Neutrophil (primary cell): ENCODE results near the gene IFI27L1.

Experiments
- H3K27ac ChIP-seq: fragments of 200-600 bp; sonication (generic); 2 replicates; pipeline ENCODE4 v1.5.1; 2016; ENCODE audit warnings: mild to moderate bottlenecking, moderate library complexity
- H3K27me3 ChIP-seq: fragments of 200-600 bp; sonication (generic); 2 replicates; pipeline ENCODE4 v1.6.0; 2016; ENCODE audit warnings: mild to moderate bottlenecking
- H3K36me3 ChIP-seq: fragments of 200-600 bp; sonication (generic); 2 replicates; pipeline ENCODE4 v1.5.1; 2017
- H3K4me1 ChIP-seq, 2 experiments: fragments of 200-600 bp in 1 of 2; sonication (generic) in 1 of 2; 1 replicate in 1 of 2; 2 replicates in 1 of 2; pipeline versions ENCODE4 v1.5.1 to v1.6.1; 2013 to 2016; ENCODE audit warnings: low read depth in 1 of 2, low read length in 1 of 2, mild to moderate bottlenecking in 1 of 2, moderate library complexity in 1 of 2; ENCODE audit not compliant: control insufficient read depth in 1 of 2, insufficient read depth in 1 of 2
- H3K4me3 ChIP-seq, 2 experiments: fragments of 200-600 bp in 1 of 2; sonication (generic) in 1 of 2; 1 replicate in 1 of 2; 2 replicates in 1 of 2; pipeline ENCODE4 v1.5.1; 2013 to 2016; ENCODE audit warnings: low read depth in 1 of 2, low read length in 1 of 2, mild to moderate bottlenecking in 1 of 2, moderate library complexity in 1 of 2
- H3K9me3 ChIP-seq: fragments of 200-600 bp; sonication (generic); 2 replicates; pipeline ENCODE4 v1.5.1; 2016
- TF ChIP-seq, protein P1 (sequence below): fragments of 200-600 bp; sonication (generic); IDR thresholded peaks from 2 replicates; pipeline ENCODE4 v1.5.1; 2016; ENCODE audit warnings: antibody characterized with exemption

Gene IFI27L1

DNA sequence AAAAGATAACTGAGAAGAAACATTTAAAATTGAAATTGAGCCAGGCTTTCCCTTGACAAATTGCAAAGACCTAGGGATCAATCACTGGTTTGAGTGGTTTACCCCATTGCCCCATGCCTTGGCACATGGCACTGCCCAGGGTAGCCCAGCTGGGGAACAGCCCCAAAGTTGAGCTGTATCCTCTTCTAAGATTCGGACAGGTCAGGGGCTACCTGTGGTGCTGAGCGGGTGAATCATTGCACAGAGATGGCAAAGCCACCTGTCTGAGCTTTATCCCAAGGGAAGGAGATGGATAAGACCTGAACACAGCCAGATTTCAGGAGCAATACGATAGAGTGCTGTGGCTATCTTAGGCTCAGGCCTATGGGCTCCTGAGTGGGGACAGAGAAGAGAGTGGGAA is 41.3 kb downstream of the IFI27L1 start:
- no peak overlapping the region for H3K4me3 ChIP-seq

DNA sequence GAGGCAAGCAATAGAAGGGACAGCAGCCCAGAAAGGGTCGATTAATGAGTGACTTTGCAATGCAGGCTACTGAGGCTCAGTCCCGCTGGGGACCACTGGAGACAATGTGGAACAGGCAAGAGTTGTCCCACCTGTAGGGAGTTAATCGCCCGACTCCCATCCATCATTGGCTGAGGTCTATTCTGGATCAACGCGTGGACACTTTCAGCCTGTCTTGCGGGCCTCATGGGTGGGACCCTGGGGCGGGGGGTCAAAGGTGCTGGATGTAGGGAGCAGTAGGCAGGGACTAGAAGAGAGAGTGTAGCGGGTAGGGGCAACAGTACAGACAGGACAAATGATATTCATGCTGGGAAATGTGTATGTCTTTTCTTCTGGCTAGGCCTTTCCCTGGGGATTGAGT is 42.2 kb downstream of the IFI27L1 start:
- Histone ChIP-seq H3K27ac (no peak overlapping the region), H3K36me3 (no peaks in the 10 kb centered on the region), H3K4me3 (no peak overlapping the region), H3K27me3 (peaks cover 11% of the 10 kb centered on the region), H3K9me3 (no peaks in the 10 kb centered on the region), H3K4me1 (no peaks in the 10 kb centered on the region)
- TF ChIP-seq, protein P1, sequence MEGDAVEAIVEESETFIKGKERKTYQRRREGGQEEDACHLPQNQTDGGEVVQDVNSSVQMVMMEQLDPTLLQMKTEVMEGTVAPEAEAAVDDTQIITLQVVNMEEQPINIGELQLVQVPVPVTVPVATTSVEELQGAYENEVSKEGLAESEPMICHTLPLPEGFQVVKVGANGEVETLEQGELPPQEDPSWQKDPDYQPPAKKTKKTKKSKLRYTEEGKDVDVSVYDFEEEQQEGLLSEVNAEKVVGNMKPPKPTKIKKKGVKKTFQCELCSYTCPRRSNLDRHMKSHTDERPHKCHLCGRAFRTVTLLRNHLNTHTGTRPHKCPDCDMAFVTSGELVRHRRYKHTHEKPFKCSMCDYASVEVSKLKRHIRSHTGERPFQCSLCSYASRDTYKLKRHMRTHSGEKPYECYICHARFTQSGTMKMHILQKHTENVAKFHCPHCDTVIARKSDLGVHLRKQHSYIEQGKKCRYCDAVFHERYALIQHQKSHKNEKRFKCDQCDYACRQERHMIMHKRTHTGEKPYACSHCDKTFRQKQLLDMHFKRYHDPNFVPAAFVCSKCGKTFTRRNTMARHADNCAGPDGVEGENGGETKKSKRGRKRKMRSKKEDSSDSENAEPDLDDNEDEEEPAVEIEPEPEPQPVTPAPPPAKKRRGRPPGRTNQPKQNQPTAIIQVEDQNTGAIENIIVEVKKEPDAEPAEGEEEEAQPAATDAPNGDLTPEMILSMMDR, result no peak

More for the DNA sequence above, 41.3 kb downstream of the IFI27L1 start:
- no peaks in the 10 kb centered on the region for H3K36me3 ChIP-seq
- TF ChIP-seq, protein P1, result no peak
- peaks cover 11% of the 10 kb centered on the region for H3K27me3 ChIP-seq
- no peaks in the 10 kb centered on the region for H3K9me3 ChIP-seq
- H3K4me1 ChIP-seq, result no peaks in the 10 kb centered on the region
- no peak overlapping the region for H3K27ac ChIP-seq

GRCh38 chr14:94123868-94124267 is 42.8 kb downstream of the IFI27L1 start:
- Histone ChIP-seq H3K27me3 (peaks cover 11% of the 10 kb centered on the region), H3K4me3 (no peak overlapping the region), H3K4me1 (peaks cover under 1 to 2% of the 10 kb centered on the region in 2 experiments), H3K27ac (no peak overlapping the region), H3K36me3 (no peaks in the 10 kb centered on the region), H3K9me3 (no peaks in the 10 kb centered on the region)
- TF ChIP-seq, protein P1, result no peak

DNA sequence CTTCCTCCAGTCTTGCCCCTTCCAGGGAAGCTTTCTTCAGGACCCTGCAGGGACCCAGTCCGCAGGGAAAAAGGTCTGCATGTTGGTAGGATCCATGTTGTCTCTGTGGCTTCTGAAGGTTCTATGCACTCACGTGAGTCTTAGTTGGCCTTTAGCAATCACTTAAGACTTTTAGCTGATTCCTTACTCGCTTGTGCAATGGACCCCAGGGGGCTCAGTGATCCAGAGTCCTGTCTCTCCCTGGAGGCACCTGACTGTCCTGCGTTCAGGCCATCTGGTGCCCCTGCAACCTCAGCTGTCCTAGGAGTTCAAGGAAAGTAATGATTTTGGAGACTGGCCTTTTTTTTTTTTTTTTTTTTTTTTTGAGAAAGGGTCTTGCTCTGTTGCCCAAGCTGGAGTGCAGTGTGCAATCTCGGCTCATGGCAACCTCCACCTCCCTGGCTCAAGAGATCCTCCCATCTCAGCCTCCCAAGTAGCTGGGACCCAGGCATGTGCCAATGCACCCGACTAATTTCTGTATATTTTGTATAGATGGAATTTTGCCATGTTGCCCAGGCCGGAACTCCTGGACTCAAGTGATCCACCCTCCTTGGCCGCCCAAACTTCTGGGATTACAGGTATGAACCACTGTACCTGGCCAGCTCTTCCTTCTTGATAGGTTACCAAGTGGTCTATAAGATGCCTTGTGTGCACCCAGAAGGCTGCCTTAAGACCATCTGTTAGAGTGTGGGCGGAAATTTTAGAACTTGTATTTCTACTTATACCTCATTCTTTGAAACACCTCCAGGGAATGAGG is 43.7 kb downstream of the IFI27L1 start:
- H3K4me1 ChIP-seq, result peaks cover 8 to 9% of the 10 kb centered on the region in 2 experiments
- H3K4me3 ChIP-seq, result no peak overlapping the region
- no peaks in the 10 kb centered on the region for H3K9me3 ChIP-seq
- TF ChIP-seq, protein P1, result no peak
- peaks cover 7% of the 10 kb centered on the region for H3K27me3 ChIP-seq
- H3K27ac ChIP-seq, result no peak overlapping the region
- no peaks in the 10 kb centered on the region for H3K36me3 ChIP-seq

DNA sequence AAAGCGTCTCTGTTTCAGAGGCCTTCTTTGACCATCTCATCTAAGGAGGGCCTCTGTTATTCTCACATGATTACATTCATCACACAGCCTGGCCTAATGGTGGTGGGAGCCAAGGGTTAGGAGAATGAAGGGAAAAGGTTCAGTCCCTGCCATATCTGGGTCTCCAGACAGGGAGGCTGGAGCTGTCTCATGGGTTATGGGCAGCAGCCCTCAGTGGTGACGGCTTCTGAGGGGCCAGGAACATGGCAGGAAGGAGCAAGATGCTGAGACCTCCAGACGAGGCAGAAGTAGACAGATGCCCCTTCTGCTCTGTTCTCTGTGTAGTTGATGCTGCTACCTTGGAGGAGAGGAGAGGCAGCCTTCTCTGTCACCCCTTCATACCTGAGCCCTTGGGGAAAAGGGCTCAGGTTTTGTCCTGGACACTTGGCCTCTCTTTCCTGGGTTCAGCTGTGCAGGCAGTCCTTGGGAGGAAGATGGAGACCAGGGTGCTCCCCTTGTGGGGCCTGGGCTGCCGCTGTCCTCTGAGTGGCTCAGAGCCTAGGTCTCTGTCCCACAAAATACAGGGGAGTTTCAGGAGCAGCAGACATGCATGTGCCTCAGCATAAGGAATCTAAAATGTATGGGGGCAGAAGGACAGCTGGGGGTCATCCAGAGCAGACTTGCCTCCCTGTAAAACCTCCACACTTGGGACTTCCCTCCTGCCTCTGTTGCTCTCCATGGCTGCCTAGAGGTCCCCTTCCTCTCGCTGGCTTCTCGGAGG is 44.7 kb downstream of the IFI27L1 start:
- H3K4me1 ChIP-seq, result peaks cover 14% of the 10 kb centered on the region in 2 experiments
- no peaks in the 10 kb centered on the region for H3K9me3 ChIP-seq
- no peaks in the 10 kb centered on the region for H3K36me3 ChIP-seq
- no peak overlapping the region for H3K27ac ChIP-seq
- no peak overlapping the region for H3K4me3 ChIP-seq
- TF ChIP-seq, protein P1, result no peak
- H3K27me3 ChIP-seq, result peaks cover 17% of the 10 kb centered on the region
